NCI-H2196 (cell line): ENCODE data around the gene RANGAP1.

ENCODE experiments used
- DNase-seq: peaks from one replicate; lab custom pipeline; 2025; ENCODE audit not compliant: unreplicated experiment; lab: John Stamatoyannopoulos, UW

Gene RANGAP1

DNA sequence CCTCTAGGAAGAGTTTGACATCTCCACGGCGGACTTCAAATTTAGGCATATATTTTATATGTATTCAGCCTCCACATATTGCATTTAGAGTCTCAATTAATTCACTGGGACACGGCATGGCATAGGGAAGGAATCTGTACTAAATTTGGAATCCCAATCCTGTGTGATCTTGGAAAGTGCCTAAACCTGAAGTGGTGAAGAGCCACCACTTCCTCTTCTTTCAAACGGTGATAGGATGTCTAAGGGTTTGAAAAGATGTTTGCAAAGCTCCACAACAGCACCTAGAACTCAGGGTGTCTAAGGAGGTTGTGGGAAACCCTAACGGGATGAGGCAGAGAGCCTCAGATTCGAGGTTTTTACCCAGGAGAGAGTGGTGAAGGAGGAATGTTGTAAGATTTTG is 81.9 kb downstream of the RANGAP1 start:
- DNase-seq: no peak

DNA sequence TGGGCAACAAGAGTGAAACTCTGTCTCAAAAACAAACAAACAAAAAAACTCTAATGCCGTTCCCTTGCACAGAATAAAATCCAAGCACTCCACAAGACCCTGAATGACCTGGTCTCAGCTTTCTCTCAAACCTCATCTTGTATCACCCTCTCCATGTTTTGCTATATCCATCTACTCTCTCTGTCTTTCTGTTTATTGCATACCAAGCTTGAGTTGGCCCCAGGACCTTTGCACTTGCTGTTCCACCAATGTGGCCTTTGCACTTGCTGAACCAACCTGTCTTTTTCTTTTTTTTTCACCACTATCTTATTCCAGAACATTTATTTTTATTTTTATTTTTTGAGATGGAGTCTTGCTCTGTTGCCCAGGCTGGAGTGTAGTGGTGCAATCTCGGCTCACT is 82.9 kb downstream of the RANGAP1 start:
- no peak for DNase-seq

DNA sequence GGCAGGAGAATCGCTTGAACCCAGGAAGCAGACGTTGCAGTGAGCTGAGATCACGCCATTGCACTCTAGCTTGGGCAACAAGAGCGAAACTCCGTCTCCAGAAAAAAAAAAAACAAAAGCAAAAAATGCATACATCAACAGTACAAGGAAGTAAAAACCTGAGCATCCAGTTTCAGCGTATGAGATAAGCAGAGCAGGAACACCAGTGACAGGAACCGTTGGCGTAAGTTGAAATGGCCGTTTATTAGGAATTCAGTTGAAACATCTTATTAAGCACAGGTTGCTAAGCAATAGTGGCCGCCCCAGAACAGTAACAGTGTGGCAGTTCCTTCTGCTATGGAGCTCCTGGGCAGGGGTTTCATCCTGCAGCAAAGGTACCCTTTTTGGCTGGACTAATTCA is 84.8 kb downstream of the RANGAP1 start:
- peak; percentile 14 for DNase-seq

DNA sequence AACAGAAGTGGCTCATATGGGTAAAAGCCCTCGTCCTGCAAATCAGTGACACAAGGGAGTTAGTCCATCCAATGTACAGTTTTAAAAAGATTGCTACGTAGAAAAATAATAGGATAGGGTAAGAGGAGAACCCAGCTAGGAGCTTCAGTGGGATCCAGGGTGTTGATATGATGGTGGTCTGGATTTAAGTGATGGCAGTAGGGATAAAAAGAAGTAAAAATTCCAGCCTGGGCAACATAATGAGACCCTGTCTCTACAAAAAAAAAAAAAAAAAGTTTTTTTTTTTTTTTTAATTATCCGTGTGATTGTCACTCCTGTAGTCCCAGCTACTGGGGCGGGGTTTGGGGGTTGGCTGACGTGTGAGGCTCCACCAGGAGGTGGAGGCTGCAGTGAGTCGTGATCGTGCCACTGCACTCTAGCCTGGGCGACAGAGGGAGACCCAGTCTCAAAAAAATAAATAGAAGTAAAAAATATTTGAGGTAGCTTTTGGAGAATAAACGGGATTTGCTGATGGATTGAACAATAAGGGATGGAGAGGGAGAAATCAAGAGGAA is 87.9 kb downstream of the RANGAP1 start:
- peak; percentile 37 for DNase-seq

DNA sequence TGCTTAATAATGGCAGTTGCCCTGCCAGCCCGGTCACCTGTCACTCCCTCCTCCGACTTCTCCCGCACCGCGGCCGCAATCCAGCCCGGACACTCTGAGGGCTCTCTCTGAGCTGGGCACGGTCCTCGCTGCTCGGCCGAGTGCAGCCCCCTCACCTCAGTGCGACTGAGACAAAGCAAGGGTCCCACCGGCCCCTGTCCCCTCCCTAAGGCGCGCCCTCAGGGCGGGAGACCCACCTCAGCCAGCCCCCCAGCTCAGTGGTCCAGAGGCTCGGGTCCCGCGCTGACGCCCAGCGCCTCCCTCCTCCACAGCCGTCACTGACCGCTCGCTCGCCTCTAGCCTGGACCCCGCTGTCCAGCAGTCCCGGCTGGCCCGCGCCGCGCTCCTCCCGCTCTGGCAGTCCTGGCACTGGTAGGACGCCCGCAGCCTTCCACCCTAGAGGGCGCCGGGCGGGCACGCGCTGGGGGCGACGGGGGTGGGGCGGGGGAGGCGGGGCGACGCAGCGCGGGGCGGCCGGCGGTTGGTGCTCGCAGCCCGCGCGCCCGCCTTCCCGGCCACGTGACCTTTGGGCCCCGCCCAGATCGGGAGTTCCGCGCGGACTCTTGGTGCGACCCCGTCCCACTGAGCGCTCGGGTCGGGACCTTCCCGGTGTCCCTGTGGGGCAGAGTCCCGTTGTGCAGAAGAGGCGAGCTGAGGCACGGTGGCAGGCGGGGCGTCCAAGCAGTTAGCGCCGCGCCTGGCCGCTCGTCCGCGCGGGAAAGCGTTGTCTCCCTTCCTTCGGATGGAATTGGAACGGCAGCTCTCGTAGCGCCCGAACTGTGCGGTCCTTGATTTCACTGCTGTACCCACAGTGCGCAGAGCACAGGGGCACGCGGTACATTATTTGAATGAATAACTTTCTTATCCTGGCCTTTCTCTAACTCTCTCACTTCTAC is 88.7 kb downstream of the RANGAP1 start:
- DNase-seq: peak; percentile 88
